Chondrocyte (in vitro differentiated cells): ENCODE results near the gene TAB2. TPM values are rescaled to one million over a fixed set of nuclear protein-coding genes. Genes with fewer than 3 reads are reported as not detected.

Experiments
- DNase-seq: peaks from one replicate; pipeline ENCODE4 v3.0.0; 2021; ENCODE audit warnings: mixed read lengths, low spot score
- H3K27ac Mint-ChIP-seq: one replicate; pipeline ENCODE4 v1.8.0; 2021; ENCODE audit warnings: mild to moderate bottlenecking, moderate library complexity, mixed read lengths; ENCODE audit not compliant: unreplicated experiment
- H3K27me3 Mint-ChIP-seq: 2 replicates; pipeline ENCODE4 v1.8.0; 2021; ENCODE audit warnings: low read depth, mixed read lengths
- H3K36me3 Mint-ChIP-seq: 2 replicates; pipeline ENCODE4 v1.8.0; 2021; ENCODE audit warnings: low read depth, mixed read lengths
- H3K4me1 Mint-ChIP-seq: 2 replicates; pipeline ENCODE4 v1.8.0; 2021; ENCODE audit warnings: low read depth, mild to moderate bottlenecking, mixed read lengths
- H3K4me3 Mint-ChIP-seq: one replicate; pipeline ENCODE4 v1.8.0; 2021; ENCODE audit warnings: mild to moderate bottlenecking, moderate library complexity, mixed read lengths; ENCODE audit not compliant: unreplicated experiment
- H3K9me3 Mint-ChIP-seq: 2 replicates; pipeline ENCODE4 v1.8.0; 2021; ENCODE audit warnings: low read depth, mixed read lengths
- total RNA-seq: library from RNA; stranded (reverse); gene quantifications from 3 replicates; pipeline ENCODE4 v1.2.1, GENCODE V29; 2021
- TF ChIP-seq, protein P1 (sequence below): fragments of 200-600 bp; sonication (generic); IDR thresholded peaks from 2 replicates; pipeline ENCODE4 v1.5.0; 2021; ENCODE audit warnings: antibody characterized with exemption, mild to moderate bottlenecking, moderate library complexity

The TAB2 gene
- total RNA-seq, 1 donor from 2014 or later = 54.9 TPM

DNA sequence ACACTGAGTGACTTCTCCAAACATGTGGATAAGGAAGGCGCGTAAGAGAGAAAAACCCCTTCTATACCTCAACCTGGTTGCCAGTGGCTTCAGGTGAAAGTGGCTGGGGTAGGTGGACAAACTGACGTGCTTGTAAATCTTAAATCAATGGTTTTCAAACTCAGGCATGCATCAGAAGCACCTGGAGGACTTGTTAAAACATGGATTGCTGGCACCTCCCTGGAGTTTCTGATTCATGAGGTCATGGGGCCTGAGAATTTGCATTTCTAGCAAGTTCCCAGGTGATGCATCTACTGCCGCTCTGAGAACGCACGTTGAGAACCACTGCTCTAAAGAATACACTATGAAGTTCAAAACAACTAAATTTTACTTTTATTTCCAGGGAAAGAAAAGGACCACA, 31.9 kb upstream of the TAB2 start:
- TF ChIP-seq, protein P1, sequence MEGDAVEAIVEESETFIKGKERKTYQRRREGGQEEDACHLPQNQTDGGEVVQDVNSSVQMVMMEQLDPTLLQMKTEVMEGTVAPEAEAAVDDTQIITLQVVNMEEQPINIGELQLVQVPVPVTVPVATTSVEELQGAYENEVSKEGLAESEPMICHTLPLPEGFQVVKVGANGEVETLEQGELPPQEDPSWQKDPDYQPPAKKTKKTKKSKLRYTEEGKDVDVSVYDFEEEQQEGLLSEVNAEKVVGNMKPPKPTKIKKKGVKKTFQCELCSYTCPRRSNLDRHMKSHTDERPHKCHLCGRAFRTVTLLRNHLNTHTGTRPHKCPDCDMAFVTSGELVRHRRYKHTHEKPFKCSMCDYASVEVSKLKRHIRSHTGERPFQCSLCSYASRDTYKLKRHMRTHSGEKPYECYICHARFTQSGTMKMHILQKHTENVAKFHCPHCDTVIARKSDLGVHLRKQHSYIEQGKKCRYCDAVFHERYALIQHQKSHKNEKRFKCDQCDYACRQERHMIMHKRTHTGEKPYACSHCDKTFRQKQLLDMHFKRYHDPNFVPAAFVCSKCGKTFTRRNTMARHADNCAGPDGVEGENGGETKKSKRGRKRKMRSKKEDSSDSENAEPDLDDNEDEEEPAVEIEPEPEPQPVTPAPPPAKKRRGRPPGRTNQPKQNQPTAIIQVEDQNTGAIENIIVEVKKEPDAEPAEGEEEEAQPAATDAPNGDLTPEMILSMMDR = no peak
- H3K4me3 Mint-ChIP-seq = no peak overlapping the region
- H3K4me1 Mint-ChIP-seq = no peaks in the 10 kb centered on the region
- DNase-seq = no peak
- no peaks in the 10 kb centered on the region for H3K36me3 Mint-ChIP-seq
- H3K27ac Mint-ChIP-seq = no peak overlapping the region
- no peaks in the 10 kb centered on the region for H3K27me3 Mint-ChIP-seq
- no peaks in the 10 kb centered on the region for H3K9me3 Mint-ChIP-seq

DNA sequence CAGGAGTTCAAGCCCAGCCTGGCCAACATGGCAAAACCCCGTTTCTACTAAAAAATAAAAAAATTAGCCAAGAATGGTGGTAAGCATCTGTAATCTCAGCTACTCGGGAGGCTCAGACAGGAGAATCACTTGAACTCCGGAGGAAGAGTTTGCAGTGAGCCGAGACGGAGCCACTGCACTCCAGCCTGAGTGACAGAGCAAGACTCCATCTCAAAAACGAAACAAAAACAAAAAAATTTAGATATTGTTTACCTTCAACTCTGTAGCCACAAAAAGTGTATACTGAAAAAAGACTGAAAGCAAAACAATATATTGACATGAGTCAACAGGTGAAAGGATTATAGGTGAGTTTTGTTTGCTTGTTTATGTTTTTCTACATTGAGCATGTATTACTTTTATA, 30.6 kb upstream of the TAB2 start:
- TF ChIP-seq, protein P1 = no peak
- Mint-ChIP-seq H3K9me3 (no peaks in the 10 kb centered on the region), H3K36me3 (no peaks in the 10 kb centered on the region), H3K4me1 (no peaks in the 10 kb centered on the region), H3K27me3 (no peaks in the 10 kb centered on the region), H3K4me3 (no peak overlapping the region), H3K27ac (no peak overlapping the region)
- no peak for DNase-seq

DNA sequence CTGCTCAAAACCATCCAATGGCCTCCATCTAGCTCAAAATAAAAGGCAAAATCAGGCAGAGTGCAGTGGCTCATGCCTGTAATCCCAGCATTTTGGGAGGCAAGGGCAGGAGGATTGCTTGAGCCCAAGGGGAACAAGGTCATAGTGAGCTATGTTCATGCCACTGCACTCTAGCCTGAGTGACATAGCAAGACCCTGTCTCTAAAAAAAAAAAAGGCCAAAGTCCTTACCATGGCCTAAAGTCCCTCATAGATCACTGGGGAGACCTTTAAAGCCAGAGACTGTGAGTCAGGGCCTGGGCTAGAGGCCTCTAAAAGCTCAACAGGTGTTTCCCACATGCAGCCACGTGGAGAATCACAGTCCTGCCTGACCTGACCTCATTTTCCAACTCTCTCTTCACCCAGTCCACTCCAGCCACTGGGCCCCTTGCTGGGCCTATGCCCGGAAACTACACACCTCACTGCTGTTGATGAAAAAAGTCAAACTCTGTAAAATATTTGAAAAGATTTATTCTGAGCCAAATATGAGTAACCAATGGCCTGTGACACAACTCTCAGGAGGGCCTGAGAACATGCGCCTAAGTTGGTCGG, 28.2 kb upstream of the TAB2 start:
- Mint-ChIP-seq H3K36me3 (no peaks in the 10 kb centered on the region), H3K27me3 (no peaks in the 10 kb centered on the region), H3K9me3 (no peaks in the 10 kb centered on the region), H3K4me1 (no peaks in the 10 kb centered on the region), H3K27ac (no peak overlapping the region), H3K4me3 (no peak overlapping the region)
- DNase-seq = no peak
- TF ChIP-seq, protein P1 = no peak

DNA sequence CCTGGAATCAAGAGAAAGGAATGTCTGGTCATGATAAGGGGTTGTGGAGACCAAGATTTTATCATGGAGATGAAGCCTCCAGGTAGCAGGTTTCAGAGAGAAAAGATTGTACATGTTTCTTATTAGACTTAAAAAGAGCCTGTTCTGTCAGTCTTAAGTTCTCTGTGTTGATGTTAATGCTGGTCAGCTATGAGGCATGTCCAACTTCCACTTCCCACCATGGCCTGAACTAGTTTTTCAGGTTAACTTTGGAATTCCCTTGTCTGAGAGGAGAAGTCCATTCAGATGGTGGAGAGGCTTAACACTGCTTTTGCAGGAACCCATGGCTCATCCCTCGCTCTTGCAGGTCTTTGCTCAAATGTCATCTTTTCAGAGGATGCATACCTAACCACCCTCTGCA, 27.5 kb upstream of the TAB2 start:
- no peaks in the 10 kb centered on the region for H3K27me3 Mint-ChIP-seq
- H3K27ac Mint-ChIP-seq = no peak overlapping the region
- TF ChIP-seq, protein P1 = no peak
- no peak for DNase-seq
- H3K36me3 Mint-ChIP-seq = no peaks in the 10 kb centered on the region
- no peaks in the 10 kb centered on the region for H3K4me1 Mint-ChIP-seq
- no peaks in the 10 kb centered on the region for H3K9me3 Mint-ChIP-seq
- no peak overlapping the region for H3K4me3 Mint-ChIP-seq

DNA sequence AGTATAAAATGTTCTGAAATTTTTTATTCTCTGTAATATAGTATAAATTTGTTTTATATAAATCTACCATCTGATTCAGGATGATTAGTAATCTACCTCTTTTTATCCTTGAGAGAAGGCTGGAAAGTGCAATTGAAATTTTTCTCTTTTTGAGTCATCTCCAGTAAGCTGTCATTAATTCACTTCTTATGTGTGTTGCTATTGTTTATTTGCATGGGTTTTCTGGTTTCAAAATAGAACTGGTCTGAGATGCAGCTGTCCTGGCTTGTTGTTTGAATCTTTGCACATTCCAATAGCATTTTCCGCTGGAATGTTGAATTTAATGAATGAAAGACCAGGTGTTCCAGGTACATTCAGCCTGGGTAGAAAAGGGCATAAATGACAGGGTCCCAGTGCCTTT, 24.3 kb upstream of the TAB2 start:
- Mint-ChIP-seq H3K27me3 (no peaks in the 10 kb centered on the region), H3K27ac (no peak overlapping the region)
- TF ChIP-seq, protein P1 = no peak

More for the DNA sequence above, 24.3 kb upstream of the TAB2 start:
- H3K4me3 Mint-ChIP-seq = no peak overlapping the region
- DNase-seq = no peak
- no peaks in the 10 kb centered on the region for H3K4me1 Mint-ChIP-seq
- H3K36me3 Mint-ChIP-seq = peaks cover 2% of the 10 kb centered on the region
- H3K9me3 Mint-ChIP-seq = peaks cover 5% of the 10 kb centered on the region
